IMR-90 (cell line): ENCODE data around the gene ATG7. TPM values are rescaled to one million over a fixed set of nuclear protein-coding genes. Genes with fewer than 3 reads are reported as not detected.

Experiments used
- ATAC-seq: fragments of 200-7000 bp; cut with Tn5 transposase; 2 replicates; pipeline ENCODE4 v1.9.1; 2020; ENCODE audit warnings: low read depth, mild to moderate bottlenecking, moderate library complexity
- BruUV-seq: library from RNA; stranded (reverse); fragments of 400-500 nt; replicated peaks from 2 replicates; lab custom pipeline; 2021; lab: Mats Ljungman, UMichigan
- CTCF ChIA-PET: fragments of 300-600 bp; formaldehyde crosslinking; extraction: SDS; loops from one replicate; lab custom pipeline; 2021; ENCODE audit warnings: antibody characterized with exemption; lab: Yijun Ruan, JAX
- POLR2A ChIA-PET: fragments of 300-600 bp; sonication (Branson Sonifier 250); formaldehyde crosslinking; loops from one replicate; lab custom pipeline; 2022; ENCODE audit warnings: antibody characterized with exemption; ENCODE audit not compliant: unreplicated experiment; lab: Charles Lee
- DNase-seq: peaks from one replicate; pipeline ENCODE4 v3.0.0; 2013
- H2AFZ ChIP-seq: replicated peaks from 2 replicates; pipeline ENCODE3; 2013; ENCODE audit warnings: low read length, mild to moderate bottlenecking; ENCODE audit not compliant: poor library complexity
- H2AK5ac ChIP-seq: 2 replicates; pipeline ENCODE4 v1.6.1; 2013; ENCODE audit warnings: low read depth, low read length, inconsistent platforms
- H2AK9ac ChIP-seq: replicated peaks from 2 replicates; pipeline ENCODE3; 2013; ENCODE audit warnings: mild to moderate bottlenecking, low read depth, low read length, moderate library complexity; ENCODE audit not compliant: poor library complexity
- H2BK120ac ChIP-seq: 2 replicates; pipeline ENCODE4 v1.6.1; 2013; ENCODE audit warnings: low read depth, low read length, inconsistent platforms
- H2BK15ac ChIP-seq: 3 replicates; pipeline ENCODE4 v1.6.1; 2013; ENCODE audit warnings: low read depth, low read length, inconsistent platforms
- H2BK20ac ChIP-seq: 2 replicates; pipeline ENCODE4 v1.6.1; 2013; ENCODE audit warnings: low read depth, mild to moderate bottlenecking, inconsistent platforms, low read length, moderate library complexity
- H2BK5ac ChIP-seq: 2 replicates; pipeline ENCODE4 v1.6.1; 2013; ENCODE audit warnings: mild to moderate bottlenecking, low read depth, low read length, inconsistent platforms; ENCODE audit not compliant: poor library complexity, severe bottlenecking
- H3K14ac ChIP-seq: replicated peaks from 2 replicates; pipeline ENCODE4 v1.6.1; 2013; ENCODE audit warnings: low read depth, low read length, inconsistent platforms
- H3K18ac ChIP-seq: 2 replicates; pipeline ENCODE4 v1.6.1; 2013; ENCODE audit warnings: low read depth, low read length, control low read depth
- H3K23ac ChIP-seq: 2 replicates; pipeline ENCODE4 v1.6.1; 2013; ENCODE audit warnings: low read depth, low read length, inconsistent platforms
- H3K27ac ChIP-seq: 2 replicates; pipeline ENCODE4 v1.5.1; 2013; ENCODE audit warnings: mild to moderate bottlenecking, control low read depth, low read length; ENCODE audit not compliant: insufficient read depth
- H3K27me3 ChIP-seq: 2 replicates; pipeline ENCODE4 v1.6.1; 2013; ENCODE audit warnings: low read length; ENCODE audit not compliant: control insufficient read depth, insufficient read depth
- H3K36me3 ChIP-seq: 2 replicates; pipeline ENCODE4 v1.6.1; 2013; ENCODE audit warnings: low read length, mixed read lengths; ENCODE audit not compliant: control insufficient read depth, insufficient read depth
- H3K4ac ChIP-seq: 2 replicates; pipeline ENCODE4 v1.6.1; 2013; ENCODE audit warnings: low read depth, low read length, inconsistent platforms
- H3K4me1 ChIP-seq: 2 replicates; pipeline ENCODE4 v1.6.1; 2013; ENCODE audit warnings: low read length, mixed read lengths; ENCODE audit not compliant: control insufficient read depth, insufficient read depth
- H3K4me2 ChIP-seq: 2 replicates; pipeline ENCODE4 v1.6.1; 2013; ENCODE audit warnings: low read depth, mild to moderate bottlenecking, control low read depth, low read length, moderate library complexity
- H3K4me3 ChIP-seq: 2 replicates; pipeline ENCODE4 v1.5.1; 2013; ENCODE audit warnings: low read depth, mild to moderate bottlenecking, control low read depth, low read length, moderate library complexity; ENCODE audit not compliant: insufficient read depth
- H3K56ac ChIP-seq: 2 replicates; pipeline ENCODE4 v1.6.1; 2013; ENCODE audit warnings: low read length, inconsistent platforms; ENCODE audit not compliant: insufficient read depth; ENCODE audit errors: extremely low read depth
- H3K79me1 ChIP-seq, 2 experiments: 2 replicates each; pipeline ENCODE4 v1.6.1; 2013; ENCODE audit warnings: low read length in 2 of 2, inconsistent platforms in 1 of 2, low read depth in 1 of 2
- H3K9ac ChIP-seq: 2 replicates; pipeline ENCODE4 v1.6.1; 2013; ENCODE audit warnings: low read depth, low read length, control low read depth
- H3K9me1 ChIP-seq: 2 replicates; pipeline ENCODE4 v1.6.1; 2013; ENCODE audit warnings: low read length, inconsistent platforms; ENCODE audit not compliant: insufficient read depth
- H3K9me3 ChIP-seq: 2 replicates; pipeline ENCODE4 v1.6.1; 2013; ENCODE audit warnings: low read length; ENCODE audit not compliant: control insufficient read depth, insufficient read depth
- H4K20me1 ChIP-seq: 2 replicates; pipeline ENCODE4 v1.6.1; 2013; ENCODE audit warnings: low read length, inconsistent platforms; ENCODE audit not compliant: insufficient read depth
- H4K5ac ChIP-seq: 2 replicates; pipeline ENCODE4 v1.6.1; 2013; ENCODE audit warnings: mild to moderate bottlenecking, low read depth, low read length, control low read depth
- H4K8ac ChIP-seq, 2 experiments: 2 replicates each; pipeline ENCODE4 v1.6.1; 2013; ENCODE audit warnings: low read depth in 2 of 2, low read length in 2 of 2, control low read depth in 1 of 2, inconsistent platforms in 1 of 2
- H4K91ac ChIP-seq: 2 replicates; pipeline ENCODE4 v1.6.1; 2013; ENCODE audit warnings: low read depth, low read length, inconsistent platforms; ENCODE audit not compliant: insufficient read depth
- BHLHE40 ChIP-seq: fragments of 150-350 bp; IDR thresholded peaks from 2 replicates; pipeline ENCODE4 v1.6.1; 2016; ENCODE audit warnings: mild to moderate bottlenecking, low read depth, low read length
- CHD1 ChIP-seq: IDR thresholded peaks from 2 replicates; pipeline ENCODE4 v1.6.1; 2012; ENCODE audit warnings: low read depth, low read length, improper control_type of control experiment
- CTCF ChIP-seq: conservative IDR thresholded peaks from 2 replicates; pipeline ENCODE4 v1.5.1; 2012; ENCODE audit warnings: mild to moderate bottlenecking, low read depth, low read length, improper control_type of control experiment
- ELK1 ChIP-seq: fragments of 150-350 bp; IDR thresholded peaks from 2 replicates; pipeline ENCODE4 v1.6.1; 2016; ENCODE audit warnings: low read depth, mild to moderate bottlenecking, low read length, moderate library complexity, borderline replicate concordance
- FOS ChIP-seq: fragments of 150-350 bp; IDR thresholded peaks from 2 replicates; pipeline ENCODE4 v1.6.1; 2016; ENCODE audit warnings: low read depth, low read length
- NFE2L2 ChIP-seq: fragments of 150-350 bp; IDR thresholded peaks from 2 replicates; pipeline ENCODE4 v1.6.1; 2016; ENCODE audit warnings: low read depth, mild to moderate bottlenecking, low read length
- RAD21 ChIP-seq: IDR thresholded peaks from 2 replicates; pipeline ENCODE4 v1.6.1; 2012; ENCODE audit warnings: low read length, improper control_type of control experiment
- WGBS, 2 experiments: methylation state at CpG; one replicate each; pipeline versions ENCODE4 v1.1.5 to v1.1.7; 2013; ENCODE audit warnings: missing lambda C conversion rate in 2 of 2; ENCODE audit not compliant: insufficient read length in 1 of 2; ENCODE audit errors: extremely low coverage in 2 of 2; 5-methylcytosine and 5-hydroxymethylcytosine counted together
- dilution Hi-C: fragments of 300-500 bp; cut with HindIII; formaldehyde crosslinking; loops from one replicate; pipeline ENCODE4 v1.14.3; 2018; ENCODE audit warnings: low sequenced_read_pairs; ENCODE audit not compliant: unreplicated experiment
- in situ Hi-C: fragments of 300-500 bp; cut with MboI; formaldehyde crosslinking; loops from 3 replicates; pipeline ENCODE4 v1.14.3; 2019; ENCODE audit warnings: low sequenced_read_pairs, inconsistent platforms, mixed read lengths
- intact Hi-C: fragments of 100-400 bp; cut with micrococcal nuclease; formaldehyde crosslinking; loops from 2 replicates; pipeline ENCODE4 v1.10.0; 2022
- polyA plus RNA-seq, 3 experiments: library from polyadenylated mRNA; depleted of rRNA; stranded (reverse); fragments of >200 nt; gene quantifications; 2 replicates each; pipeline ENCODE4 v1.2.3, GENCODE V29; 2012; ENCODE audit warnings: low replicate concordance in 1 of 3
- total RNA-seq: library from RNA; depleted of rRNA; stranded (reverse); fragments of >200 nt; gene quantifications from 2 replicates; pipeline ENCODE4 v1.2.3, GENCODE V29; 2012

The ATG7 gene
- total and polyA plus RNA-seq, 2 of the 4 experiments (the other 2 are of a cell fraction): 15.6 to 51.4 TPM

- TF ChIP-seq CHD1: no peak
Measured at GRCh38 chr3:11391174-11391879, 119.1 kb downstream of the ATG7 start (continued).

GRCh38 chr3:11392014-11392859, 120.0 kb downstream of the ATG7 start:
- DNase-seq: peak; percentile 59
- no peak overlapping the region for H3K23ac ChIP-seq
- no TSS peak for BruUV-seq
- no peak overlapping the region for H2AK9ac ChIP-seq
- no peaks in the 10 kb centered on the region for H3K27me3 ChIP-seq
- H3K4me2 ChIP-seq: peak overlapping the region; percentile 31; the same call in 1 of the 2 replicates
- peaks cover 13% of the 10 kb centered on the region for H3K4me1 ChIP-seq
- no peak overlapping the region for H3K14ac ChIP-seq
- dilution Hi-C loops (no loop called here), intact Hi-C loops (no loop called here), in situ Hi-C loops (no loop called here)
- H2BK120ac ChIP-seq: no peak overlapping the region
- H3K4ac ChIP-seq: no peak overlapping the region
- H2BK15ac ChIP-seq: no peak overlapping the region; the same call in 2 of the 3 replicates
- ChIA-PET POLR2A (no interaction called here), CTCF (no interaction called here)
- ATAC-seq: peak; percentile 78
- H3K9ac ChIP-seq: no peak overlapping the region
- peaks cover 13 to 14% of the 10 kb centered on the region in 2 experiments for H3K79me1 ChIP-seq
- H3K9me3 ChIP-seq: no peaks in the 10 kb centered on the region
- 13% methylated on average over 1 of the region's 3 CpGs; no CpG with 5 or more reads in 1 of the 2 experiments for WGBS, 2 experiments
- H3K27ac ChIP-seq: peak overlapping the region; percentile 29; the same call in 1 of the 2 replicates
- no peak overlapping the region for H2BK5ac ChIP-seq
- H3K56ac ChIP-seq: no peak overlapping the region
- H4K5ac ChIP-seq: no peak overlapping the region
- H4K20me1 ChIP-seq: no peaks in the 10 kb centered on the region
- no peak overlapping the region for H4K91ac ChIP-seq
- no peak overlapping the region for H3K4me3 ChIP-seq
- 0 out of 2 replicates have a peak overlapping the region, but pooled peaks have one; percentile 16 for H3K18ac ChIP-seq
- no peaks in the 10 kb centered on the region for H3K36me3 ChIP-seq
- no peak overlapping the region for H2BK20ac ChIP-seq
- TF ChIP-seq RAD21: no peak
- no peak for TF ChIP-seq CTCF
- TF ChIP-seq NFE2L2: no peak
- TF ChIP-seq BHLHE40: no peak
- no peak for TF ChIP-seq FOS
- TF ChIP-seq ELK1: no peak
- TF ChIP-seq CHD1: no peak
- peaks cover 11% of the 10 kb centered on the region; the same call in 1 of the 2 replicates for H3K9me1 ChIP-seq
- H2AK5ac ChIP-seq: no peak overlapping the region
- H2AFZ ChIP-seq: no peak overlapping the region
- H4K8ac ChIP-seq: no peak overlapping the region
